IPS DF 6.9 (cell line): ENCODE data around the gene PLCG2.

Source experiments
- DNase-seq: peaks from one replicate; pipeline ENCODE4 v3.0.0-alpha.2; 2013; ENCODE audit warnings: low read depth, low spot score
- H3K27ac ChIP-seq: one replicate; pipeline ENCODE4 v1.5.1; 2013; ENCODE audit warnings: low read length, control low read depth
- H3K27me3 ChIP-seq: 2 replicates; pipeline ENCODE4 v1.6.1; 2013; ENCODE audit warnings: mild to moderate bottlenecking, low read length; ENCODE audit not compliant: control insufficient read depth, insufficient read depth
- H3K36me3 ChIP-seq: 2 replicates; pipeline ENCODE4 v1.6.1; 2013; ENCODE audit warnings: low read length; ENCODE audit not compliant: control insufficient read depth, insufficient read depth
- H3K4me1 ChIP-seq: 2 replicates; pipeline ENCODE4 v1.6.1; 2013; ENCODE audit warnings: low read length; ENCODE audit not compliant: control insufficient read depth, insufficient read depth
- H3K4me3 ChIP-seq: 2 replicates; pipeline ENCODE4 v1.5.1; 2013; ENCODE audit warnings: mild to moderate bottlenecking, low read length
- H3K9me3 ChIP-seq: 2 replicates; pipeline ENCODE4 v1.6.1; 2013; ENCODE audit warnings: low read length, inconsistent platforms; ENCODE audit not compliant: control insufficient read depth, insufficient read depth
- WGBS: extraction: QIAGEN DNeasy Blood & Tissue Kit; methylation state at CpG from one replicate; pipeline ENCODE4 v1.1.7; 2013; ENCODE audit warnings: mixed read lengths, missing lambda C conversion rate; ENCODE audit not compliant: insufficient read length, insufficient coverage; 5-methylcytosine and 5-hydroxymethylcytosine counted together

PLCG2 gene

GRCh38 chr16:81803332-81803731, 24.2 kb downstream of the PLCG2 start:
- no peaks in the 10 kb centered on the region for H3K27me3 ChIP-seq
- WGBS: no CpG with 5 or more reads among the region's 3 CpGs
- H3K4me1 ChIP-seq: no peaks in the 10 kb centered on the region
- H3K4me3 ChIP-seq: no peak overlapping the region
- no peaks in the 10 kb centered on the region for H3K36me3 ChIP-seq
- no peak overlapping the region for H3K27ac ChIP-seq
- H3K9me3 ChIP-seq: no peaks in the 10 kb centered on the region
- no peak for DNase-seq

GRCh38 chr16:81804134-81804610, 25.1 kb downstream of the PLCG2 start:
- Histone ChIP-seq H3K9me3 (no peaks in the 10 kb centered on the region), H3K36me3 (no peaks in the 10 kb centered on the region), H3K4me3 (no peak overlapping the region), H3K27me3 (no peaks in the 10 kb centered on the region), H3K27ac (no peak overlapping the region), H3K4me1 (no peaks in the 10 kb centered on the region)
- no peak for DNase-seq
- WGBS: no CpG with 5 or more reads among the region's 2 CpGs

- no peaks in the 10 kb centered on the region for H3K9me3 ChIP-seq
- DNase-seq: no peak
- no peaks in the 10 kb centered on the region for H3K36me3 ChIP-seq
- H3K4me1 ChIP-seq: no peaks in the 10 kb centered on the region
- no peaks in the 10 kb centered on the region for H3K27me3 ChIP-seq
- no CpG with 5 or more reads among the region's 6 CpGs for WGBS
- no peak overlapping the region for H3K4me3 ChIP-seq
- H3K27ac ChIP-seq: no peak overlapping the region
Observed at GRCh38 chr16:81806696-81807095, 27.6 kb downstream of the PLCG2 start.

- Histone ChIP-seq H3K27me3 (no peaks in the 10 kb centered on the region), H3K9me3 (no peaks in the 10 kb centered on the region), H3K36me3 (no peaks in the 10 kb centered on the region), H3K4me1 (no peaks in the 10 kb centered on the region), H3K27ac (no peak overlapping the region), H3K4me3 (no peak overlapping the region)
- WGBS: no CpG with 5 or more reads among the region's 4 CpGs
- DNase-seq: no peak
Observed at GRCh38 chr16:81807767-81808358, 28.8 kb downstream of the PLCG2 start.

- Histone ChIP-seq H3K4me3 (no peak overlapping the region), H3K9me3 (no peaks in the 10 kb centered on the region), H3K36me3 (no peaks in the 10 kb centered on the region), H3K27me3 (no peaks in the 10 kb centered on the region), H3K4me1 (no peaks in the 10 kb centered on the region), H3K27ac (no peak overlapping the region)
- no CpG with 5 or more reads among the region's 3 CpGs for WGBS
- no peak for DNase-seq
Observed at GRCh38 chr16:81808933-81809480, 29.9 kb downstream of the PLCG2 start.

- Histone ChIP-seq H3K27me3 (no peaks in the 10 kb centered on the region), H3K27ac (no peak overlapping the region), H3K4me3 (no peak overlapping the region), H3K4me1 (no peaks in the 10 kb centered on the region), H3K9me3 (no peaks in the 10 kb centered on the region), H3K36me3 (no peaks in the 10 kb centered on the region)
- no peak for DNase-seq
- WGBS: no CpG with 5 or more reads among the region's 4 CpGs
Observed at GRCh38 chr16:81809567-81809966, 30.5 kb downstream of the PLCG2 start.

GRCh38 chr16:81810361-81810760, 31.3 kb downstream of the PLCG2 start:
- H3K27ac ChIP-seq: no peak overlapping the region

GRCh38 chr16:81810894-81811538, 31.9 kb downstream of the PLCG2 start:
- WGBS: no CpG with 5 or more reads among the region's 10 CpGs
- H3K9me3 ChIP-seq: no peaks in the 10 kb centered on the region
- no peaks in the 10 kb centered on the region; the same call in 1 of the 2 replicates for H3K27me3 ChIP-seq
- H3K4me1 ChIP-seq: peaks cover 4% of the 10 kb centered on the region
- no peak overlapping the region for H3K27ac ChIP-seq
- H3K36me3 ChIP-seq: no peaks in the 10 kb centered on the region
- DNase-seq: no peak
- H3K4me3 ChIP-seq: no peak overlapping the region

More at GRCh38 chr16:81810361-81810760, 31.3 kb downstream of the PLCG2 start:
- WGBS: no CpG with 5 or more reads among the region's 2 CpGs
- DNase-seq: no peak
- H3K4me3 ChIP-seq: no peak overlapping the region
- peaks cover 2% of the 10 kb centered on the region for H3K4me1 ChIP-seq
- no peaks in the 10 kb centered on the region for H3K9me3 ChIP-seq
- no peaks in the 10 kb centered on the region for H3K36me3 ChIP-seq
- H3K27me3 ChIP-seq: no peaks in the 10 kb centered on the region; the same call in 1 of the 2 replicates

GRCh38 chr16:81813648-81814047, 34.6 kb downstream of the PLCG2 start:
- Histone ChIP-seq H3K27ac (no peak overlapping the region), H3K36me3 (no peaks in the 10 kb centered on the region), H3K27me3 (no peaks in the 10 kb centered on the region; the same call in 1 of the 2 replicates), H3K4me3 (no peak overlapping the region), H3K9me3 (no peaks in the 10 kb centered on the region), H3K4me1 (peaks cover 7% of the 10 kb centered on the region)
- WGBS: no CpG with 5 or more reads among the region's 2 CpGs
- DNase-seq: no peak

GRCh38 chr16:81814751-81815428, 35.8 kb downstream of the PLCG2 start:
- no peak overlapping the region for H3K4me3 ChIP-seq
- H3K27ac ChIP-seq: no peak overlapping the region
- no CpG with 5 or more reads among the region's 5 CpGs for WGBS
- H3K27me3 ChIP-seq: no peaks in the 10 kb centered on the region; the same call in 1 of the 2 replicates
- no peaks in the 10 kb centered on the region for H3K9me3 ChIP-seq
- H3K4me1 ChIP-seq: peaks cover 7% of the 10 kb centered on the region
- no peaks in the 10 kb centered on the region for H3K36me3 ChIP-seq
- no peak for DNase-seq
